ENCODE results near the gene CLCN2. TPM values are rescaled to one million over a fixed set of nuclear protein-coding genes. Genes with fewer than 3 reads are reported as not detected.

The CLCN2 gene
- total RNA-seq, 2 donors from 2014 or later: 7.5 to 12.2 TPM

DNA sequence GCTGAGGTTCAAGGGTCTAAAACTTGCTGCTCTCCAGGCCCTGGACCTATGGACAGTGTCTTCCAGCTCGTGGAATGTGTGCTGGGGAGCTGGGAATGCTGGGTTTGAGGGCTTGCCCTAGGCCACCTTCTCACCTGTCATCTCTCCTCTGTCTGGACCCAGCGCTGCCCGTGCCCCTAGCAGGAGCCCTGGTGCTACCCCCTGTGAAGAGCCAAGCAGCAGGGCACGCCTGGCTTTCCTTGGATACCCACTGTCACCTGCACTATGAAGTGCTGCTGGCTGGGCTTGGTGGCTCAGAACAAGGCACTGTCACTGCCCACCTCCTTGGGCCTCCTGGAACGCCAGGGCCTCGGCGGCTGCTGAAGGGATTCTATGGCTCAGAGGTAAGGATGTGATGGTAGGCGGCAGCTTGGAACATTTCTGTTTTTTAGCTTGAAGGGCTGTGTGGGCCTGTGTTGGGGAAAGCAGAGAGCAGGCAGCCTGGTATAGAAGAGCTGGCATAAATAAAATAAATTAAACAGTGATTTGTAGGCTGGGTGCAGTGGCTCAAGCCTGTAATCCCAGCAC, 23.5 kb upstream of the CLCN2 start:
- TF ChIP-seq POLR2A (IDR thresholded peaks at IDR 0.05): no peak
- TF ChIP-seq, protein P1, sequence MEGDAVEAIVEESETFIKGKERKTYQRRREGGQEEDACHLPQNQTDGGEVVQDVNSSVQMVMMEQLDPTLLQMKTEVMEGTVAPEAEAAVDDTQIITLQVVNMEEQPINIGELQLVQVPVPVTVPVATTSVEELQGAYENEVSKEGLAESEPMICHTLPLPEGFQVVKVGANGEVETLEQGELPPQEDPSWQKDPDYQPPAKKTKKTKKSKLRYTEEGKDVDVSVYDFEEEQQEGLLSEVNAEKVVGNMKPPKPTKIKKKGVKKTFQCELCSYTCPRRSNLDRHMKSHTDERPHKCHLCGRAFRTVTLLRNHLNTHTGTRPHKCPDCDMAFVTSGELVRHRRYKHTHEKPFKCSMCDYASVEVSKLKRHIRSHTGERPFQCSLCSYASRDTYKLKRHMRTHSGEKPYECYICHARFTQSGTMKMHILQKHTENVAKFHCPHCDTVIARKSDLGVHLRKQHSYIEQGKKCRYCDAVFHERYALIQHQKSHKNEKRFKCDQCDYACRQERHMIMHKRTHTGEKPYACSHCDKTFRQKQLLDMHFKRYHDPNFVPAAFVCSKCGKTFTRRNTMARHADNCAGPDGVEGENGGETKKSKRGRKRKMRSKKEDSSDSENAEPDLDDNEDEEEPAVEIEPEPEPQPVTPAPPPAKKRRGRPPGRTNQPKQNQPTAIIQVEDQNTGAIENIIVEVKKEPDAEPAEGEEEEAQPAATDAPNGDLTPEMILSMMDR (IDR thresholded peaks at IDR 0.05): no peak
- H3K36me3 ChIP-seq (replicated peaks in 1 of 2; ENCODE audit: insufficient read depth in 1 of 2, low read depth in 2 of 2): no peaks in the 10 kb centered on the region
- no peak overlapping the region for H3K4me3 ChIP-seq
- no peaks in the 10 kb centered on the region for H3K9me3 ChIP-seq
- H3K4me1 ChIP-seq: peaks cover 15% of the 10 kb centered on the region
- ATAC-seq: no peak
- no peak for DNase-seq
- 85 to 90% methylated on average over 4 to 8 of the region's 8 CpGs for WGBS, 2 donors
- intact Hi-C loops (cut with DNase I): no loop called here
- no peaks in the 10 kb centered on the region for H3K27me3 ChIP-seq
- H3K27ac ChIP-seq: no peak overlapping the region

DNA sequence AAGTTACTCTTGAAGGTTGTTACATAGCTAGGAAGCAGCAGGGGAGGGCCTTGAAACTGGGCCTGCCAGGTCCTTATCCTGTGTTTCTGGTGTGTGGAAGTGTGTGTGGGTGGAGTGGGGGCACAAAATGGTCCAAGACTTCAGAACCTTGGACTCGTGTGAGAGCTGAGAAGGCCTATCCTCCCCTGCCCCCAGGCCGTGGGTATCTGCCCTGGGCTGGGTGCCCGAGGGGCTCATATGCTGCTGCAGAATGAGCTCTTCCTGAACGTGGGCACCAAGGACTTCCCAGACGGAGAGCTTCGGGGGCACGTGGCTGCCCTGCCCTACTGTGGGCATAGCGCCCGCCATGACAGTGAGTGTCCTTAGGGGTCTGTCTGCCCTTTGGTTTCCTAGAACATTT, 22.9 kb upstream of the CLCN2 start:
- 80 to 83% methylated on average over 7 to 9 of the region's 9 CpGs for WGBS, 2 donors
- intact Hi-C loops (cut with DNase I): no loop called here

DNA sequence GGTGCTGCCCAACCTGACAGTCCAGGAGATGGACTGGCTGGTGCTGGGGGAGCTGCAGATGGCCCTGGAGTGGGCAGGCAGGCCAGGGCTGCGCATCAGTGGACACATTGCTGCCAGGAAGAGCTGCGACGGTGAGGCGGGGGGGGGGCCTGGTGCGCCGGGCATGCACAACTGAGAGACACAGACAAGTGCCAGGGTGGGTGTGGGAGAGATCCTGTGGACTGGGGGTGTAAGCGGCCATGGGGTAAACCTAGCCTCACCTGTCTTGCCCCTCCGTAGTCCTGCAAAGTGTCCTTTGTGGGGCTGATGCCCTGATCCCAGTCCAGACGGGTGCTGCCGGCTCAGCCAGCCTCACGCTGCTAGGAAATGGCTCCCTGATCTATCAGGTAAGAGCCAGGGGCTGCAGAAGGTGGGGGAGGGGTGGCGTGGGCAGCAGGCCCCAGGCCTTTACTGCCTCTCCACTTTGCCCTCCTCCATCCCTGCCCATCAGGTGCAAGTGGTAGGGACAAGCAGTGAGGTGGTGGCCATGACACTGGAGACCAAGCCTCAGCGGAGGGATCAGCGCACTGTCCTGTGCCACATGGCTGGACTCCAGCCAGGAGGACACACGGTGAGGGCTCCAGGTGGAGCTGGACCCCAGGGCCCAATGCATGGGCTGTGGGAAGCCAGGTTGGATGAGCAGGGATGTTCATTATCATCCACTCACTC, 21.8 kb upstream of the CLCN2 start:
- Histone ChIP-seq H3K4me3 (no peak overlapping the region), H3K27ac (no peak overlapping the region), H3K36me3 (replicated peaks in 1 of 2; ENCODE audit: insufficient read depth in 1 of 2, low read depth in 2 of 2) (no peaks in the 10 kb centered on the region), H3K9me3 (no peaks in the 10 kb centered on the region), H3K27me3 (no peaks in the 10 kb centered on the region), H3K4me1 (peaks cover 19% of the 10 kb centered on the region)
- ATAC-seq (no peak), DNase-seq (no peak)
- intact Hi-C loops (cut with DNase I): no loop called here
- TF ChIP-seq POLR2A (IDR thresholded peaks at IDR 0.05): no peak
- 87 to 96% methylated on average over 5 to 15 of the region's 15 CpGs for WGBS, 2 donors

More for the DNA sequence above, 22.9 kb upstream of the CLCN2 start:
- H3K27ac ChIP-seq: no peak overlapping the region
- H3K9me3 ChIP-seq: no peaks in the 10 kb centered on the region
- DNase-seq: no peak
- H3K36me3 ChIP-seq (replicated peaks in 1 of 2; ENCODE audit: insufficient read depth in 1 of 2, low read depth in 2 of 2): no peaks in the 10 kb centered on the region
- no peak for ATAC-seq
- peaks cover 15% of the 10 kb centered on the region for H3K4me1 ChIP-seq
- TF ChIP-seq, protein P1 (IDR thresholded peaks at IDR 0.05): no peak
- no peak for TF ChIP-seq POLR2A (IDR thresholded peaks at IDR 0.05)
- H3K4me3 ChIP-seq: no peak overlapping the region
- H3K27me3 ChIP-seq: no peaks in the 10 kb centered on the region

DNA sequence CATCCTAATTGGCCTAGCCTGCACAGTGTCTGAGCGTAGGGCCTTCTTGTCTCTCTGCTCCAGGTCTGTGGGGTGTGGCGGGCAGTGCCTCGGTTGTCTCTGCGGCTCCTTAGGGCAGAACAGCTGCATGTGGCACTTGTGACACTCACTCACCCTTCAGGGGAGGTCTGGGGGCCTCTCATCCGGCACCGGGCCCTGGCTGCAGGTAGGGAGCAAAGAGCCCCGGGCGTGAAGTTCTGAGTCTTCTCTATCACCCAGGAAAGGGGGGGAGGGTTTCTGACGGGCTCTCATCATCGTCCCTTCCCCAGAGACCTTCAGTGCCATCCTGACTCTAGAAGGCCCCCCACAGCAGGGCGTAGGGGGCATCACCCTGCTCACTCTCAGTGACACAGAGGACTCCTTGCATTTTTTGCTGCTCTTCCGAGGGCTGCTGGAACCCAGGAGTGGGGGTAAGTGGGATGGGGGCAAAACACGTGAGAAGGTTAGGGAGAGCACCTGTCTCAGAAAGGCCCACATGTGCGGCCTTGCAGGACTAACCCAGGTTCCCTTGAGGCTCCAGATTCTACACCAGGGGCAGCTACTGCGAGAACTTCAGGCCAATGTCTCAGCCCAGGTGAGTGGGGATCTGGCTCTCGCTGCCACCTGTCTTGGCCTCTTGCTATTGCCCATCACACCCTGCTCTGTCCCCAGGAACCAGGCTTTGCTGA, 21.1 kb upstream of the CLCN2 start:
- 93 to 94% methylated on average over 12 to 16 of the region's 16 CpGs for WGBS, 2 donors
- no peaks in the 10 kb centered on the region for H3K27me3 ChIP-seq
- H3K27ac ChIP-seq: no peak overlapping the region
- intact Hi-C loops (cut with DNase I): no loop called here
- DNase-seq (no peak), ATAC-seq (no peak)
- H3K4me1 ChIP-seq: peaks cover 26% of the 10 kb centered on the region
- TF ChIP-seq POLR2A (IDR thresholded peaks at IDR 0.05): no peak
- TF ChIP-seq, protein P1 (IDR thresholded peaks at IDR 0.05): no peak
- H3K36me3 ChIP-seq (replicated peaks in 1 of 2; ENCODE audit: insufficient read depth in 1 of 2, low read depth in 2 of 2): no peaks in the 10 kb centered on the region
- no peaks in the 10 kb centered on the region for H3K9me3 ChIP-seq
- no peak overlapping the region for H3K4me3 ChIP-seq

Measured in body of pancreas (tissue), 4 donors.